ENCODE measurements around the gene RWDD4. TPM values are rescaled to one million over a fixed set of nuclear protein-coding genes. Genes with fewer than 3 reads are reported as not detected.
A peak's percentile ranks its signal among the peaks of the same experiment; 100 is the strongest.

Gene RWDD4
- total and polyA plus RNA-seq, 8 donors: 8.5 to 15.4 (median 12.8) TPM

GRCh38 chr4:183596067-183596757, 62.8 kb downstream of the RWDD4 start:
- WGBS, 2 donors: 48 to 51% methylated on average over 2 of the region's 2 CpGs
- H3K4me1 ChIP-seq: peaks cover 0 to 17% (median 0%) of the 10 kb centered on the region in 3 donors
- H3K9me3 ChIP-seq: no peaks in the 10 kb centered on the region
- H3K36me3 ChIP-seq: no peaks in the 10 kb centered on the region
- no peaks in the 10 kb centered on the region for H3K27me3 ChIP-seq
- intact Hi-C loops (cut with DNase I): no loop called here
- no peak for FAIRE-seq
- TF ChIP-seq CTCF (IDR thresholded peaks at IDR 0.05): no peak
- no peak overlapping the region for H3K4me3 ChIP-seq
- DNase-seq: no peak
- no peak overlapping the region for H3K27ac ChIP-seq
- peak in 3 of 4 donors; percentile 37 to 55 (median 40) for ATAC-seq

- H3K36me3 ChIP-seq: no peaks in the 10 kb centered on the region
- H3K9me3 ChIP-seq: no peaks in the 10 kb centered on the region
- no peaks in the 10 kb centered on the region for H3K27me3 ChIP-seq
- no peak for TF ChIP-seq CTCF (IDR thresholded peaks at IDR 0.05)
- no peak overlapping the region for H3K4me3 ChIP-seq
- ATAC-seq: no peak
- H3K27ac ChIP-seq: no peak overlapping the region
- no peak for FAIRE-seq
- 86 to 90% methylated on average over 3 of the region's 3 CpGs for WGBS, 2 donors
- intact Hi-C loops (cut with DNase I): no loop called here
- peaks cover 0 to 14% (median 0%) of the 10 kb centered on the region in 3 donors for H3K4me1 ChIP-seq
- no peak for DNase-seq
Observed at GRCh38 chr4:183594823-183595222, 64.2 kb downstream of the RWDD4 start.

- peaks cover 4 to 8% (median 6%) of the 10 kb centered on the region in 3 donors for H3K4me1 ChIP-seq
- ATAC-seq (no peak), DNase-seq (no peak), FAIRE-seq (no peak)
- H3K36me3 ChIP-seq: no peaks in the 10 kb centered on the region
- intact Hi-C loops (cut with DNase I): no loop called here
- no peak for TF ChIP-seq CTCF (IDR thresholded peaks at IDR 0.05)
- H3K9me3 ChIP-seq: no peaks in the 10 kb centered on the region
- H3K27ac ChIP-seq: no peak overlapping the region
- WGBS, 2 donors: 92 to 96% methylated on average over 4 of the region's 4 CpGs
- H3K27me3 ChIP-seq: no peaks in the 10 kb centered on the region
- no peak overlapping the region for H3K4me3 ChIP-seq
Observed at GRCh38 chr4:183591301-183591700, 67.7 kb downstream of the RWDD4 start.

Other genes with a start within 250 kb of the RWDD4 start
- 1 to 10 TPM; 6.4 to 9.5 (median 7.0) TPM for gene CDKN2AIP, start 214.5 kb downstream of the RWDD4 start, total RNA-seq
- gene CDKN2AIP, start 214.5 kb downstream of the RWDD4 start, polyA plus RNA-seq: 10 to 100 TPM in 1 of 2 donors, 1 to 10 TPM in 1; 5.9 to 12.2 TPM
- gene ING2, start 154.1 kb downstream of the RWDD4 start, total RNA-seq: 1 to 10 TPM; 3.1 to 8.4 (median 5.6) TPM
- gene ING2, start 154.1 kb downstream of the RWDD4 start, polyA plus RNA-seq: 10 to 100 TPM in 1 of 2 donors, 1 to 10 TPM in 1; 5.3 to 16.9 TPM
- 10 to 100 TPM; 15.0 to 19.2 (median 16.3) TPM for gene TRAPPC11, start 108 bp upstream of the RWDD4 start, total RNA-seq
- 10 to 100 TPM in 1 of 2 donors, 1 to 10 TPM in 1; 8.6 to 12.1 TPM for gene TRAPPC11, start 108 bp upstream of the RWDD4 start, polyA plus RNA-seq
- 10 to 100 TPM in 2 of 6 donors, 1 to 10 TPM in 4; 6.1 to 11.9 (median 9.3) TPM for gene STOX2, start 246.1 kb upstream of the RWDD4 start, total RNA-seq
- 1 to 10 TPM; 3.5 to 4.2 TPM for gene STOX2, start 246.1 kb upstream of the RWDD4 start, polyA plus RNA-seq

Measured in pancreas (tissue), 10 donors.